ENCODE data around the gene B4GALNT2. TPM values are rescaled to one million over a fixed set of nuclear protein-coding genes. Genes with fewer than 3 reads are reported as not detected.
"Not testable (repeated sequence)": the region's sequence is repeated elsewhere in the genome, so short reads cannot be mapped to it uniquely, and the experiment has no call there.

The B4GALNT2 gene
- total and polyA plus RNA-seq, 2 of the 13 experiments (the other 11 are each of a cell fraction or from before 2014, with no cell fraction given) = not detected

DNA sequence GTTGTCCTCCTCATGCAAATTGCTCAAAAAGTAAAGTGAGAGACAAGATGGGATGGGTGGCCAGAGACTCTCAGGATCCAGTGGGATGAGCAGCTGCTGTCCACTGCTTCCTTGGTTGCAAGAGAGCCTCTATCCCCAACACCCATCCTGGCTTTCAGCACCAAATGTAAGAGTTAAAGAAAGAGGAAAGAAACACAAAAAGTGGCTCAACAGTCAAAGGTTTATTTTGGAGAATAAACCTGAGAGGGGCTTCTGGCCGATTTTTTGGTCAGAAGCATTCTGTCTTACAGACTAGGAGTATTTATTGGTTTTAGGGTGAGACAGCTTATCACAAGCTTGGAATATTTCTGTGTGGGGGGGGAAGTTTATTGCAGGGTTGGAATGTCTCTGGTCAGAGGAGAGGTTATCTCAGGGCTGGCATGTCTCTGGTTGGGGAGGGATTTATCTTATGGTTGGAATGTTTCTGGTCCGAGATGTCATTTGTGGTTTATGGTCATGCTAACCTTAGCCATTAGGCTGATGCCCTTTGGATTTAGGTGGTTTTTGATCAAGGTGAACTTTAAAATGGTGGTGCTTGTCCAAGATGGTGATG, 3.1 kb upstream of the B4GALNT2 start:
- H3K36me3 ChIP-seq (replicated peaks in 1 of 2; ENCODE audit: control insufficient read depth in 1 of 2, insufficient read depth in 2 of 2, low read length in 2 of 2); intact Hi-C loops (cut with micrococcal nuclease; ENCODE audit: unreplicated experiment); BruUV-seq (replicated peaks); H3K4me3 ChIP-seq (replicated peaks in 1 of 3; ENCODE audit: insufficient read depth in 1 of 3, low read depth in 2 of 3, low read length in 3 of 3); CTCF ChIA-PET (ENCODE audit: low intra/inter-chr PET ratio, low total read pairs); H3K27ac ChIP-seq (ENCODE audit: extremely low read length, insufficient read depth, low read length); H2AFZ ChIP-seq (ENCODE audit: low read length); H4K20me1 ChIP-seq (ENCODE audit: insufficient read depth, low read length); H3K4me2 ChIP-seq (ENCODE audit: low read depth, low read length); FAIRE-seq; H3K9ac ChIP-seq (ENCODE audit: insufficient read depth, low read depth, low read length); DNase-seq (ENCODE audit: low spot score); POLR2A ChIA-PET; ATAC-seq; in situ Hi-C loops (cut with HindIII; ENCODE audit: extremely low pct_ligation_motif_present, low pct_unique_long_range_greater_than_20kb); H3K79me2 ChIP-seq (ENCODE audit: insufficient read depth, low read length): not testable (repeated sequence)
- peaks cover 13 to 44% of the 10 kb centered on the region in 2 experiments for H3K27me3 ChIP-seq (ENCODE audit: control insufficient read depth in 1 of 2, insufficient read depth in 2 of 2, low read length in 2 of 2)
- peaks cover 27% of the 10 kb centered on the region for H3K4me1 ChIP-seq (ENCODE audit: insufficient read depth, low read length)
- peak; percentile 100 for TF ChIP-seq ZNF850 (CRISPR knock-in tag; conservative IDR thresholded peaks at IDR 0.05)
- WGBS (ENCODE audit: low lambda C conversion rate) = 0% methylated on average over 2 of the region's 2 CpGs
- H3K9me3 ChIP-seq (ENCODE audit: low read length) = peaks cover 10% of the 10 kb centered on the region

DNA sequence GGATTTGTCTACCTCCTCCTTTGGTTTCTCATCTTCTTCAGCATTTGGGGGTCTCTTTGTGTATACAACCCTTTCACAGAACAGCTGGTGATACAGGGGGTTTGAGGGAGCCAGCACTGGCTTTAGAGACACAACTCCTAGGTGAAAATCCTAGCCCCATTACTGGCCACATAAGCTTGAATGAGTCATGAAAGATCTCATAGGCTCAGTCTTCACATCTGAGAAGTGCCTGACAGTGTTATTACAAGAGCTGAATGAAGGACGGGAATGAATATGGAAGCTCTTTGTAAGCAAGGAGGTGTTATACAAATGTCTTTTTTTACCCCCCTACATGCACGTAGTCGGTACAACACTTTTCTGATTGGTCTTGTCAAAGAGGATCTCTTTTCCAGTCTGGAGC, 1.7 kb upstream of the B4GALNT2 start:
- in situ Hi-C loops (cut with HindIII; ENCODE audit: extremely low pct_ligation_motif_present, low pct_unique_long_range_greater_than_20kb) = no loop called here
- FAIRE-seq (no peak), ATAC-seq (no peak), DNase-seq (ENCODE audit: low spot score) (no peak)
- 42% methylated on average over 3 of the region's 3 CpGs for WGBS (ENCODE audit: low lambda C conversion rate)
- intact Hi-C loops (cut with micrococcal nuclease; ENCODE audit: unreplicated experiment) = loop anchor here (5.0 kb wide), 1 partner anchor 64 kb away; no protein-coding TSS in a partner anchor
- ChIA-PET POLR2A (interaction anchor here (0.7 kb wide), 1 partner anchor 134 kb away, joined by 3 read pairs; no protein-coding TSS in a partner anchor), CTCF (ENCODE audit: low intra/inter-chr PET ratio, low total read pairs) (no interaction called here)
- no peaks in the 10 kb centered on the region for H3K79me2 ChIP-seq (ENCODE audit: insufficient read depth, low read length)
- BruUV-seq (replicated peaks) = no TSS peak
- H3K36me3 ChIP-seq (replicated peaks in 1 of 2; ENCODE audit: control insufficient read depth in 1 of 2, insufficient read depth in 2 of 2, low read length in 2 of 2) = no peaks in the 10 kb centered on the region
- H3K27ac ChIP-seq (ENCODE audit: extremely low read length, insufficient read depth, low read length) = no peak overlapping the region
- H3K9me3 ChIP-seq (ENCODE audit: low read length) = peaks cover 10% of the 10 kb centered on the region
- H3K4me2 ChIP-seq (ENCODE audit: low read depth, low read length) = no peak overlapping the region
- H4K20me1 ChIP-seq (ENCODE audit: insufficient read depth, low read length) = no peaks in the 10 kb centered on the region
- H3K27me3 ChIP-seq (ENCODE audit: control insufficient read depth in 1 of 2, insufficient read depth in 2 of 2, low read length in 2 of 2) = peaks cover 13 to 44% of the 10 kb centered on the region in 2 experiments
- no peak overlapping the region for H3K9ac ChIP-seq (ENCODE audit: insufficient read depth, low read depth, low read length)
- H3K4me1 ChIP-seq (ENCODE audit: insufficient read depth, low read length) = peaks cover 27% of the 10 kb centered on the region
- H3K4me3 ChIP-seq (replicated peaks in 1 of 3; ENCODE audit: insufficient read depth in 1 of 3, low read depth in 2 of 3, low read length in 3 of 3) = no peak overlapping the region
- TF ChIP-seq, protein P1, sequence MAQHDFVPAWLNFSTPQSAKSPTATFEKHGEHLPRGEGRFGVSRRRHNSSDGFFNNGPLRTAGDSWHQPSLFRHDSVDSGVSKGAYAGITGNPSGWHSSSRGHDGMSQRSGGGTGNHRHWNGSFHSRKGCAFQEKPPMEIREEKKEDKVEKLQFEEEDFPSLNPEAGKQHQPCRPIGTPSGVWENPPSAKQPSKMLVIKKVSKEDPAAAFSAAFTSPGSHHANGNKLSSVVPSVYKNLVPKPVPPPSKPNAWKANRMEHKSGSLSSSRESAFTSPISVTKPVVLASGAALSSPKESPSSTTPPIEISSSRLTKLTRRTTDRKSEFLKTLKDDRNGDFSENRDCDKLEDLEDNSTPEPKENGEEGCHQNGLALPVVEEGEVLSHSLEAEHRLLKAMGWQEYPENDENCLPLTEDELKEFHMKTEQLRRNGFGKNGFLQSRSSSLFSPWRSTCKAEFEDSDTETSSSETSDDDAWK (CRISPR knock-in tag; IDR thresholded peaks at IDR 0.05) = no peak
- TF ChIP-seq THAP11 (CRISPR knock-in tag; IDR thresholded peaks at IDR 0.05) (no peak), ZNF562 (CRISPR knock-in tag; IDR thresholded peaks at IDR 0.05; ENCODE audit: borderline replicate concordance) (no peak), ZNF484 (CRISPR knock-in tag; IDR thresholded peaks at IDR 0.05; ENCODE audit: borderline replicate concordance, low read depth) (no peak), KAT7 (CRISPR knock-in tag; IDR thresholded peaks at IDR 0.05; ENCODE audit: borderline replicate concordance) (no peak), MTA1 (CRISPR knock-in tag; IDR thresholded peaks at IDR 0.05; ENCODE audit: borderline replicate concordance) (no peak), ZNF446 (CRISPR knock-in tag; IDR thresholded peaks at IDR 0.05) (no peak), ZNF468 (CRISPR knock-in tag; IDR thresholded peaks at IDR 0.05) (no peak)
- TF ChIP-seq, protein P2, sequence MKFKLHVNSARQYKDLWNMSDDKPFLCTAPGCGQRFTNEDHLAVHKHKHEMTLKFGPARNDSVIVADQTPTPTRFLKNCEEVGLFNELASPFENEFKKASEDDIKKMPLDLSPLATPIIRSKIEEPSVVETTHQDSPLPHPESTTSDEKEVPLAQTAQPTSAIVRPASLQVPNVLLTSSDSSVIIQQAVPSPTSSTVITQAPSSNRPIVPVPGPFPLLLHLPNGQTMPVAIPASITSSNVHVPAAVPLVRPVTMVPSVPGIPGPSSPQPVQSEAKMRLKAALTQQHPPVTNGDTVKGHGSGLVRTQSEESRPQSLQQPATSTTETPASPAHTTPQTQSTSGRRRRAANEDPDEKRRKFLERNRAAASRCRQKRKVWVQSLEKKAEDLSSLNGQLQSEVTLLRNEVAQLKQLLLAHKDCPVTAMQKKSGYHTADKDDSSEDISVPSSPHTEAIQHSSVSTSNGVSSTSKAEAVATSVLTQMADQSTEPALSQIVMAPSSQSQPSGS (CRISPR knock-in tag; IDR thresholded peaks at IDR 0.05) = no peak
- no peak overlapping the region for H2AFZ ChIP-seq (ENCODE audit: low read length)
